ENCODE results near the gene MRPL52. TPM values are rescaled to one million over a fixed set of nuclear protein-coding genes. Genes with fewer than 3 reads are reported as not detected.
"Not testable (repeated sequence)": the region's sequence is repeated elsewhere in the genome, so short reads cannot be mapped to it uniquely, and the experiment has no call there.

The MRPL52 gene
- total RNA-seq, 1 donor from 2014 or later, result 74.4 TPM

GRCh38 chr14:22803687-22803974 is 26.1 kb upstream of the MRPL52 start:
- no peak for DNase-seq (ENCODE audit: low spot score in 2 of 2, unreplicated experiment in 2 of 2)
- H3K36me3 Mint-ChIP-seq, result peaks cover 4% of the 10 kb centered on the region
- H3K27me3 Mint-ChIP-seq (ENCODE audit: low read depth), result no peaks in the 10 kb centered on the region
- peaks cover 4% of the 10 kb centered on the region for H3K9me3 Mint-ChIP-seq
- H3K27ac Mint-ChIP-seq, result no peak overlapping the region
- no peak overlapping the region for H3K4me3 Mint-ChIP-seq
- H3K4me1 Mint-ChIP-seq, result peaks cover 15% of the 10 kb centered on the region
- no peak for TF ChIP-seq CTCF (IDR thresholded peaks at IDR 0.05; ENCODE audit: unreplicated experiment)

- H3K9me3 Mint-ChIP-seq; H3K36me3 Mint-ChIP-seq; H3K27me3 Mint-ChIP-seq (ENCODE audit: low read depth); H3K4me3 Mint-ChIP-seq; H3K27ac Mint-ChIP-seq; DNase-seq (ENCODE audit: low spot score in 2 of 2, unreplicated experiment in 2 of 2): not testable (repeated sequence)
- H3K4me1 Mint-ChIP-seq, result peaks cover 18% of the 10 kb centered on the region
Observed at GRCh38 chr14:22805235-22805634, 24.5 kb upstream of the MRPL52 start.

- Mint-ChIP-seq H3K27me3 (ENCODE audit: low read depth) (no peaks in the 10 kb centered on the region), H3K36me3 (peaks cover 4% of the 10 kb centered on the region), H3K4me1 (peaks cover 18% of the 10 kb centered on the region), H3K4me3 (no peak overlapping the region), H3K9me3 (peaks cover 4% of the 10 kb centered on the region), H3K27ac (peak overlapping the region; percentile 80)
- TF ChIP-seq CTCF (IDR thresholded peaks at IDR 0.05; ENCODE audit: unreplicated experiment), result no peak
- DNase-seq (ENCODE audit: low spot score in 2 of 2, unreplicated experiment in 2 of 2), result no peak
Observed at GRCh38 chr14:22807432-22808087, 22.1 kb upstream of the MRPL52 start.

GRCh38 chr14:22808388-22809209 is 21.1 kb upstream of the MRPL52 start:
- peaks cover 18% of the 10 kb centered on the region for H3K4me1 Mint-ChIP-seq
- peaks cover 4% of the 10 kb centered on the region for H3K9me3 Mint-ChIP-seq

GRCh38 chr14:22811722-22812121 is 18.0 kb upstream of the MRPL52 start:
- Mint-ChIP-seq H3K36me3 (no peaks in the 10 kb centered on the region), H3K27ac (no peak overlapping the region), H3K27me3 (ENCODE audit: low read depth) (no peaks in the 10 kb centered on the region), H3K4me3 (no peak overlapping the region), H3K9me3 (no peaks in the 10 kb centered on the region), H3K4me1 (peaks cover 35% of the 10 kb centered on the region)
- no peak for DNase-seq (ENCODE audit: low spot score in 2 of 2, unreplicated experiment in 2 of 2)
- no peak for TF ChIP-seq CTCF (IDR thresholded peaks at IDR 0.05; ENCODE audit: unreplicated experiment)

More at GRCh38 chr14:22808388-22809209, 21.1 kb upstream of the MRPL52 start:
- Mint-ChIP-seq H3K27me3 (ENCODE audit: low read depth) (no peaks in the 10 kb centered on the region), H3K36me3 (peaks cover 4% of the 10 kb centered on the region), H3K4me3 (no peak overlapping the region), H3K27ac (peak overlapping the region; percentile 80)
- no peak for TF ChIP-seq CTCF (IDR thresholded peaks at IDR 0.05; ENCODE audit: unreplicated experiment)
- no peak for DNase-seq (ENCODE audit: low spot score in 2 of 2, unreplicated experiment in 2 of 2)

- Mint-ChIP-seq H3K27ac (no peak overlapping the region), H3K27me3 (ENCODE audit: low read depth) (no peaks in the 10 kb centered on the region), H3K4me1 (peaks cover 30% of the 10 kb centered on the region), H3K4me3 (no peak overlapping the region), H3K36me3 (no peaks in the 10 kb centered on the region), H3K9me3 (no peaks in the 10 kb centered on the region)
- TF ChIP-seq CTCF (IDR thresholded peaks at IDR 0.05; ENCODE audit: unreplicated experiment), result no peak
- no peak for DNase-seq (ENCODE audit: low spot score in 2 of 2, unreplicated experiment in 2 of 2)
Observed at GRCh38 chr14:22812744-22813143, 16.9 kb upstream of the MRPL52 start.

All from mesothelial cell of epicardium (in vitro differentiated cells).